Vagina (tissue), 2 donors: Measurements from ENCODE around the gene VGLL2. TPM values are rescaled to one million over a fixed set of nuclear protein-coding genes. Genes with fewer than 3 reads are reported as not detected.

Experiments used
- DNase-seq, 2 donors: peaks; one replicate each; pipeline ENCODE4 v3.0.0-alpha.2; 2017; ENCODE audit errors: extremely low spot score in 2 of 2
- H3K27ac ChIP-seq: fragments of 200-600 bp; sonication (generic); one replicate; pipeline ENCODE4 v1.5.1; 2019
- H3K27me3 ChIP-seq: fragments of 200-600 bp; sonication (generic); one replicate; pipeline ENCODE4 v1.5.1; 2019
- H3K36me3 ChIP-seq, 2 donors: fragments of 200-600 bp; sonication (generic); one replicate each; pipeline ENCODE4 v1.5.1; 2017 to 2019
- H3K4me1 ChIP-seq: fragments of 200-600 bp; sonication (generic); one replicate; pipeline ENCODE4 v1.5.1; 2019
- H3K4me3 ChIP-seq, 2 donors: fragments of 200-600 bp; sonication (generic); 1 replicate in 1 of 2; 2 replicates in 1 of 2; pipeline ENCODE4 v1.5.1; 2016 to 2019
- H3K9me3 ChIP-seq: fragments of 200-600 bp; sonication (generic); one replicate; pipeline ENCODE4 v1.5.1; 2019
- CTCF ChIP-seq, 3 experiments: fragments of 450-650 bp in 2 of 3; fragments of 200-600 bp in 1 of 3; sonication (generic) in 1 of 3; IDR thresholded peaks; one replicate each; pipeline ENCODE4 v1.5.1; 2017 to 2019; ENCODE audit warnings: antibody characterized with exemption in 3 of 3, mild to moderate bottlenecking in 2 of 3, moderate library complexity in 2 of 3
- POLR2A ChIP-seq, 2 donors: fragments of 450-650 bp; IDR thresholded peaks; one replicate each; pipeline ENCODE4 v1.6.1; 2017; ENCODE audit warnings: antibody characterized with exemption in 2 of 2, mild to moderate bottlenecking in 2 of 2, moderate library complexity in 2 of 2
- POLR2AphosphoS5 ChIP-seq, 2 donors: sonication (generic); formaldehyde crosslinking; IDR thresholded peaks; one replicate each; pipeline ENCODE4 v1.9.0; 2017; ENCODE audit warnings: antibody characterized with exemption in 2 of 2, mild to moderate bottlenecking in 2 of 2, low read depth in 1 of 2; ENCODE audit not compliant: insufficient read depth in 1 of 2
- intact Hi-C: fragments of 100-400 bp; cut with DNase I; formaldehyde crosslinking; loops from one replicate; pipeline ENCODE4 v1.15.1; 2023
- total RNA-seq: library from RNA; depleted of rRNA; stranded (reverse); fragments of >200 nt; gene quantifications from one replicate; pipeline ENCODE4 v1.2.3, GENCODE V29; 2016

VGLL2 gene
- total RNA-seq, 1 donor from 2014 or later, result not detected

- no peaks in the 10 kb centered on the region for H3K36me3 ChIP-seq
- intact Hi-C loops, result no loop called here
- TF ChIP-seq CTCF (IDR thresholded peaks at IDR 0.05) (no peak), POLR2A (IDR thresholded peaks at IDR 0.05) (no peak), POLR2AphosphoS5 (IDR thresholded peaks at IDR 0.05; ENCODE audit: insufficient read depth in 1 of 2, low read depth in 1 of 2) (no peak)
Observed at GRCh38 chr6:117303323-117303722, 38.0 kb downstream of the VGLL2 start.

GRCh38 chr6:117304446-117304845 lies 39.1 kb downstream of the VGLL2 start:
- H3K4me1 ChIP-seq, result no peaks in the 10 kb centered on the region

More at GRCh38 chr6:117303323-117303722, 38.0 kb downstream of the VGLL2 start:
- DNase-seq, result no peak
- H3K4me3 ChIP-seq, result no peak overlapping the region
- H3K4me1 ChIP-seq, result no peaks in the 10 kb centered on the region
- H3K27me3 ChIP-seq, result no peaks in the 10 kb centered on the region
- no peak overlapping the region for H3K27ac ChIP-seq
- no peaks in the 10 kb centered on the region for H3K9me3 ChIP-seq

GRCh38 chr6:117306227-117306790 lies 41.0 kb downstream of the VGLL2 start:
- Histone ChIP-seq H3K4me1 (no peaks in the 10 kb centered on the region), H3K4me3 (no peak overlapping the region), H3K9me3 (no peaks in the 10 kb centered on the region), H3K36me3 (no peaks in the 10 kb centered on the region), H3K27ac (no peak overlapping the region), H3K27me3 (no peaks in the 10 kb centered on the region)
- TF ChIP-seq POLR2A (IDR thresholded peaks at IDR 0.05) (no peak), CTCF (IDR thresholded peaks at IDR 0.05) (no peak), POLR2AphosphoS5 (IDR thresholded peaks at IDR 0.05; ENCODE audit: insufficient read depth in 1 of 2, low read depth in 1 of 2) (no peak)
- DNase-seq, result no peak
- intact Hi-C loops, result no loop called here

More at GRCh38 chr6:117304446-117304845, 39.1 kb downstream of the VGLL2 start:
- Histone ChIP-seq H3K9me3 (no peaks in the 10 kb centered on the region), H3K27me3 (no peaks in the 10 kb centered on the region), H3K27ac (no peak overlapping the region), H3K4me3 (no peak overlapping the region), H3K36me3 (no peaks in the 10 kb centered on the region)
- TF ChIP-seq POLR2AphosphoS5 (IDR thresholded peaks at IDR 0.05; ENCODE audit: insufficient read depth in 1 of 2, low read depth in 1 of 2) (no peak), CTCF (IDR thresholded peaks at IDR 0.05) (no peak), POLR2A (IDR thresholded peaks at IDR 0.05) (no peak)
- DNase-seq, result no peak
- intact Hi-C loops, result no loop called here

GRCh38 chr6:117307655-117308054 lies 42.3 kb downstream of the VGLL2 start:
- H3K4me3 ChIP-seq, result no peak overlapping the region

More at GRCh38 chr6:117307655-117308054, 42.3 kb downstream of the VGLL2 start:
- DNase-seq, result no peak
- H3K27ac ChIP-seq, result no peak overlapping the region
- no peaks in the 10 kb centered on the region for H3K4me1 ChIP-seq
- no peaks in the 10 kb centered on the region for H3K9me3 ChIP-seq
- no peaks in the 10 kb centered on the region for H3K36me3 ChIP-seq
- intact Hi-C loops, result no loop called here
- no peak for TF ChIP-seq CTCF (IDR thresholded peaks at IDR 0.05)
- H3K27me3 ChIP-seq, result no peaks in the 10 kb centered on the region
